H1 (cell line): Measurements from ENCODE around the gene PFKP. TPM values are rescaled to one million over a fixed set of nuclear protein-coding genes. Genes with fewer than 3 reads are reported as not detected.

Source experiments
- CBX5 ChIP-seq: fragments of 300-800, 300-1000 bp; sonication (generic); IDR thresholded peaks from 2 replicates; pipeline ENCODE4 v1.7.1; 2016; ENCODE audit warnings: antibody characterized with exemption, low read length, low read depth
- CHD2 ChIP-seq: IDR thresholded peaks from 2 replicates; pipeline ENCODE4 v1.6.1; 2012; ENCODE audit warnings: low read length, improper control_type of control experiment
- SIX5 ChIP-seq: IDR thresholded peaks from 2 replicates; pipeline ENCODE4 v1.6.1; 2011; ENCODE audit warnings: mild to moderate bottlenecking, low read depth, low read length
- SRF ChIP-seq: IDR thresholded peaks from 2 replicates; pipeline ENCODE4 v1.6.1; 2011; ENCODE audit warnings: mild to moderate bottlenecking, low read depth, low read length, moderate library complexity
- TAF1 ChIP-seq: IDR thresholded peaks from 2 replicates; pipeline ENCODE4 v1.6.1; 2011; ENCODE audit warnings: mild to moderate bottlenecking, low read depth, low read length
- ZNF274 ChIP-seq: IDR thresholded peaks from 2 replicates; pipeline ENCODE4 v1.7.0; 2012; ENCODE audit warnings: low read length, borderline replicate concordance; ENCODE audit errors: extremely low read depth
- polyA plus RNA-seq, 7 experiments: library from polyadenylated mRNA; depleted of rRNA in 3 of 7; stranded (reverse) in 5 of 7; unstranded in 2 of 7; fragments of >200 nt in 5 of 7; fragments of 200-250 nt in 2 of 7; gene quantifications; 1 replicate in 5 of 7; 2 replicates in 1 of 7; 4 replicates in 1 of 7; pipeline versions ENCODE4 v1.2.1 to v1.2.3, GENCODE V29; 2011 to 2013; ENCODE audit warnings: missing spikeins in 2 of 7, mixed read lengths in 2 of 7
- total RNA-seq: library from RNA; stranded (reverse); fragmentation: NEBNext Ultra II Directional; extraction: Animal tissue kit (Norgen Biotek cat#: 25700); gene quantifications from 2 replicates; pipeline ENCODE4 v1.2.1, GENCODE V29; 2021

PFKP gene
- total and polyA plus RNA-seq, 2 of the 8 experiments (the other 6 are each of a cell fraction or from before 2014, with no cell fraction given) = 51.2 to 128 TPM

- TF ChIP-seq SRF = no peak
- no peak for TF ChIP-seq ZNF274
- no peak for TF ChIP-seq TAF1
- no peak for TF ChIP-seq CHD2
- TF ChIP-seq SIX5 = no peak
- no peak for TF ChIP-seq CBX5
These were observed 31.3 kb downstream of the PFKP start (continued) for GRCh38 chr10:3098689-3099088.
